Measurements from ENCODE around the gene CEP95.
A peak's percentile ranks its signal among the peaks of the same experiment; 100 is the strongest.

CEP95 gene

GRCh38 chr17:64547319-64547718 lies 40.5 kb downstream of the CEP95 start:
- no peak for TF ChIP-seq CTCF (IDR thresholded peaks at IDR 0.05)
- H3K27me3 ChIP-seq: no peaks in the 10 kb centered on the region
- no peak overlapping the region for H3K27ac ChIP-seq
- peaks cover 20 to 70% (median 22%) of the 10 kb centered on the region in 3 donors for H3K36me3 ChIP-seq
- DNase-seq: no peak
- no peaks in the 10 kb centered on the region for H3K4me1 ChIP-seq
- no peaks in the 10 kb centered on the region for H3K9me3 ChIP-seq
- intact Hi-C loops (cut with DNase I; ENCODE audit: low total_unique reads): no loop called here
- no peak overlapping the region for H3K4me3 ChIP-seq

GRCh38 chr17:64551461-64551860 lies 44.7 kb downstream of the CEP95 start:
- Histone ChIP-seq H3K9me3 (no peaks in the 10 kb centered on the region), H3K27me3 (no peaks in the 10 kb centered on the region), H3K4me1 (no peaks in the 10 kb centered on the region), H3K36me3 (peaks cover 28 to 71% (median 28%) of the 10 kb centered on the region in 3 donors), H3K27ac (no peak overlapping the region), H3K4me3 (no peak overlapping the region)
- intact Hi-C loops (cut with DNase I; ENCODE audit: low total_unique reads): no loop called here
- TF ChIP-seq CTCF (IDR thresholded peaks at IDR 0.05): no peak
- no peak for DNase-seq

GRCh38 chr17:64554028-64554637 lies 47.4 kb downstream of the CEP95 start:
- no peaks in the 10 kb centered on the region for H3K27me3 ChIP-seq
- DNase-seq: no peak
- H3K36me3 ChIP-seq: peaks cover 24 to 60% (median 29%) of the 10 kb centered on the region in 3 donors
- H3K9me3 ChIP-seq: no peaks in the 10 kb centered on the region
- no peak overlapping the region for H3K27ac ChIP-seq
- intact Hi-C loops (cut with DNase I; ENCODE audit: low total_unique reads): no loop called here
- H3K4me1 ChIP-seq: no peaks in the 10 kb centered on the region
- H3K4me3 ChIP-seq: no peak overlapping the region
- TF ChIP-seq CTCF (IDR thresholded peaks at IDR 0.05): no peak

- intact Hi-C loops (cut with DNase I; ENCODE audit: low total_unique reads): no loop called here
- H3K27me3 ChIP-seq: no peaks in the 10 kb centered on the region
- no peak for TF ChIP-seq CTCF (IDR thresholded peaks at IDR 0.05)
- no peak for DNase-seq
- no peaks in the 10 kb centered on the region for H3K9me3 ChIP-seq
- peaks cover 33 to 69% (median 40%) of the 10 kb centered on the region in 3 donors for H3K36me3 ChIP-seq
- no peak overlapping the region for H3K4me3 ChIP-seq
- no peak overlapping the region for H3K27ac ChIP-seq
- H3K4me1 ChIP-seq: no peaks in the 10 kb centered on the region
These were observed 48.5 kb downstream of the CEP95 start for GRCh38 chr17:64555281-64555680.

GRCh38 chr17:64564098-64564497 lies 57.3 kb downstream of the CEP95 start:
- H3K27me3 ChIP-seq: no peaks in the 10 kb centered on the region
- DNase-seq: no peak
- no peak overlapping the region for H3K4me3 ChIP-seq
- no peaks in the 10 kb centered on the region for H3K9me3 ChIP-seq
- H3K4me1 ChIP-seq: no peaks in the 10 kb centered on the region
- H3K27ac ChIP-seq: no peak overlapping the region
- intact Hi-C loops (cut with DNase I; ENCODE audit: low total_unique reads): no loop called here
- TF ChIP-seq CTCF (IDR thresholded peaks at IDR 0.05): no peak
- peaks cover 18 to 54% (median 50%) of the 10 kb centered on the region in 3 donors for H3K36me3 ChIP-seq

- no peak for DNase-seq
These were observed 58.8 kb downstream of the CEP95 start for GRCh38 chr17:64565563-64565962.

More at GRCh38 chr17:64565563-64565962, 58.8 kb downstream of the CEP95 start:
- intact Hi-C loops (cut with DNase I; ENCODE audit: low total_unique reads): no loop called here
- no peaks in the 10 kb centered on the region for H3K9me3 ChIP-seq
- no peak for TF ChIP-seq CTCF (IDR thresholded peaks at IDR 0.05)
- no peak overlapping the region for H3K4me3 ChIP-seq
- no peaks in the 10 kb centered on the region for H3K27me3 ChIP-seq
- no peaks in the 10 kb centered on the region for H3K4me1 ChIP-seq
- H3K27ac ChIP-seq: peak overlapping the region in 1 of 2 donors; percentile 11
- peaks cover 9 to 52% (median 40%) of the 10 kb centered on the region in 3 donors for H3K36me3 ChIP-seq

Measured in tibial artery (tissue), 4 donors.